Measurements from ENCODE around the gene HOXA11.

The HOXA11 gene

DNA sequence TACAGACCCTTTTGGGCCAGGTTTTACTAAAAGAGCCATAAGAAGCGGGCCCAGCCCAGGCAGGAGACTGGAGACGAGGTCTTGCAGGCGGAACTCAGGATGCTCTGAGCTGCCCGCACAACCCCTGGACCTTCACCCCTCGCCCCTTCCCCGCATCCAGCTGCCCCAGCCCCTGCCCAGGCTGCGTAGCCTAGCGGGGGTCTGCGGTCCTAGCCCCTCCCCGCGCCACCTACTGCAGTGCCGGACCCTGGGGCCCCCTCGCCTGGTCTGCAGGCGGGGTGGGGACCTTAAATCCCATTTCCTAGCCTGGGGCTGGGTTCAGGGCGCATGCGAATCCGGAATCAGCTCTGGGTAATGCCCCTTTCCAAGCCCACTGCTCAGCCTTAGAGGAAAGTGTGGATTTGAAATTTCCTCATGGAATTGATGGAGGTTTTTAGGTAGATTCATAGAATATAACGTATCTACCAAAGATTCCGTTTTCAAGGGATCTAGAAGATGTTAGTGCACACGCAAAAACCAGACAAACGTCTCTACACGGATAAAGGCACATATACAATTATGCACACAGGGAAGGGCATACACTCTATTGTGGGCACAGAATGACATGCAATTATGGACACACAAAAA, 32.1 kb downstream of the HOXA11 start:
- Mint-ChIP-seq H3K4me3 (no peak overlapping the region), H3K9me3 (peaks cover 1% of the 10 kb centered on the region), H3K4me1 (peaks cover 27% of the 10 kb centered on the region), H3K27ac (peak overlapping the region; percentile 52), H3K27me3 (peaks cover 100% of the 10 kb centered on the region), H3K36me3 (peaks cover 1% of the 10 kb centered on the region)
- CTCF ChIA-PET: interaction anchor here (1.0 kb wide), 1 partner anchor 56 kb away, joined by 4 read pairs; no protein-coding TSS in a partner anchor
- DNase-seq: no peak

DNA sequence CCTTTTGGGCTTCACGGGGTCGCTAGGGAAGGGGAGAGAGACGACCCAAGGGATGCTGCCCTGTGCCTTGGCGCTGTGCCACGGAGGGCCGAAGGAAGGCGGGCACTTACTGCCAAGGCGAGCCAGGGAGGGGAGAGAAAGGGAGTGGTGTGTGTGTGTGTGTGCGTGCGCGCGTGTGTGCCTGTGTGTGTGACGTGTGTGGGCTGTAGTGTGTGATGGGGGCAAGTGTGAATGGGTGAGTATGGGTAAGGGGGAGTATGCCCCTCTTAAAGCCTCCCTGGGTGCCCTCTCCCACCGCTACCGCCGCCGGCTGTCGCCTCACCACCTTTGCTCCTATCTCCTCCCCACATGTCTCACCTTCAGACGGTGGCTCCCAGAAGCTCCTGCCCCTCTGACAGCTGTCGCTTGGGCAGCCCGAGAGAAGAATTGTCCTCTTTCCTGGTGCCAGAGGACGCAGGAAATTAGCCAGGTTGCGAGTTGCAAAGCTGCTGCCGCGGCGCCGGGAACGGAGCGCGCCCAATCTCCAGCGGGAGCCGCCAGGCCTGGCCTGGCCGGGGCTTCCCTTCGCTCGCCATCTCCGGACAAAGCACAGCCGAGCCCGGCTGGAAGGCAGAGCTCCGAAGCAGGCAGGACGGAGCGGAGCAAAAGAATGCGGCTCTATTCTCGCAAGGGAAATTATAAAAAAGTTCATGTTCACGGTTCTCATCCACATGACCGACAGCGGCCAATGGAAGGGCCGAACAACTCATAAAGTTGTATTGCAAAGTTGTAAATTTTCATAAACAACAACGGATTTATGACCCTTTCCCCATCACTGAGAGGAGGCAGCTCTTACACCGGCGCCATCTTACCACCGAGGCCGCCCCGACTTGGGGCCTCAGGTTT, 32.9 kb downstream of the HOXA11 start, which contains the start of gene HOXA3:
Gene HOXA3, minus strand, starts transcription at position 653 of the 885 bp plus-strand sequence. CDS start 41,943 bp downstream, outside the sequence.
- peaks cover 1% of the 10 kb centered on the region for H3K36me3 Mint-ChIP-seq
- peaks cover 100% of the 10 kb centered on the region for H3K27me3 Mint-ChIP-seq
- H3K9me3 Mint-ChIP-seq: peaks cover 1% of the 10 kb centered on the region
- peak within 1 kb of the TSS; percentile 71 for H3K27ac Mint-ChIP-seq
- H3K4me3 Mint-ChIP-seq: peak within 1 kb of the TSS; percentile 54
- DNase-seq: no peak
- CTCF ChIA-PET: interaction anchor here (1.0 to 1.7 kb wide), 2 partner anchors 55 to 56 kb away, joined by 4 to 6 read pairs; partner anchors contain the start of gene HOXA1
- H3K4me1 Mint-ChIP-seq: peaks cover 27% of the 10 kb centered on the region

DNA sequence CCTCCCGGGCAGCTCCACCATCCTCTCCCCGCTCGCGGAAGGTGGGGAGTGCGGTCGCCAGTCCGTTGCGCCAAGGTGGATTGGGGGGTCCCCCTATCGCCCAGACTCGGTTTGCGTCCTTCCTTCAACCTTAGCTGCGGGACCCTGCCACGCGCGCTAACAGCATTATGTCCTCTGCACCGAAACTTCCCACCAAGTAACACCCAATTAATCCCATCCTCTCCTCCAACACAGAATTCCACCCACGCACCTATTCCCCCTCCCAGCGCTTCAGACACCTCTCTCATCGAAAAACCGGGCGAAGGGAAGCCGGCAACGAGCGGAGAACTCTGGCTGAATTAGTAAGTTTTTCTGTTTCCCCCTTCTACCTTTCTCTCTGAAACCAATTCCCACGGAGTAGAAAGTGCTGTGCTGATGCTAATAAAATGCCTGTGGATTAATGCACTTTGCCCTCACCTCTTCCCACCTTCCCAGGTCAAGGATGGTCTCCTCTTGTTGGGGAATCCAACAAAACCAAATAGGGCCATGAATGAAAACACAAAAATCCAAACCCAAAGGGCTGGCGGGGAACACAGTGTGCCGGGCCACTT, 33.6 kb downstream of the HOXA11 start:
- DNase-seq: no peak
- Mint-ChIP-seq H3K9me3 (peaks cover 1% of the 10 kb centered on the region), H3K36me3 (peaks cover 1% of the 10 kb centered on the region), H3K27ac (peak overlapping the region; percentile 71), H3K4me3 (peak overlapping the region; percentile 54), H3K4me1 (peaks cover 27% of the 10 kb centered on the region), H3K27me3 (peaks cover 100% of the 10 kb centered on the region)
- CTCF ChIA-PET: interaction anchor here (0.8 to 2.0 kb wide), 6 partner anchors 10 to 89 kb away, joined by 3 to 15 read pairs (median 4); partner anchors contain the start of gene HOXA1

DNA sequence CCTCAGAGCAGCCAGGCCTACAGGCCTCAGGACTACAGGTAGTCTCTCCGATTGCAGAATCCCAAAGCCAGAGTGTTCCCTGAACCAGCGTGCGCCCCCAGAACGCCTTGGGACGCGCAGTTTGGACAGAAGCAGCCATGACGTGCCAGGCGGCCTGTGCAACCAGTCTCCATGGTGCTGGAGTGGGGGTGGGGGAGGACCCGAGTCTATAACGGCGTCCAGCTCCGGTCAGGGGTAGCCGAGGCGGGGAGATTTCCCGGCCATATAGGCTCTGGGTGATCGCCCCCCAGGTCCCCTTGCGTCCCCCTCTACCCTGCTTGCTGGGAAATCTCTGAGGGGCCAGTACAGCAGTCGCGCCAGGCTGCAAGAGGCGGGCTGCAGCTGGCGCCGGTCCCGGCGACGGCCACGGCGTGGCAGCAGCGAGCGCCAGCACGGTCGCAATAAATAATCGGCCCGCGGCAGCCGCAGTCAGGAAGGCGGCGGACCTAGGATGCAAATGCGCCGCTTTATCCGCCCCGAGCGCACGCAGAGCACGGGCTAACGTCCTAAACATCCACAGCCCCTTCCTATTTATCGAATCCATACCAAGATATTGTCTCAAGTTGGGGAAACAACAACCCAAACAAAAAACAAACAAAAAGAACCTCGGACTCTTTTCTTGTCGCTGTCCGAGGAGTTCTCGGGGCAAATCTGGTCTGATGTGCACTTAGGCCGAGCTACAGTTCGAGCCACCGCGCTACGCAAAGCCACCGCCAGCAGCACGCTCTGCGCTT, 34.3 kb downstream of the HOXA11 start:
- H3K9me3 Mint-ChIP-seq: peaks cover 1% of the 10 kb centered on the region
- peak overlapping the region; percentile 54 for H3K4me3 Mint-ChIP-seq
- DNase-seq: peak; percentile 63
- CTCF ChIA-PET: interaction anchor here (0.8 to 2.0 kb wide), 8 partner anchors 11 to 470 kb away, joined by 3 to 15 read pairs (median 4); partner anchors contain the start of gene HOXA1
- peaks cover 27% of the 10 kb centered on the region for H3K4me1 Mint-ChIP-seq
- H3K27ac Mint-ChIP-seq: no peak overlapping the region
- peaks cover 100% of the 10 kb centered on the region for H3K27me3 Mint-ChIP-seq
- H3K36me3 Mint-ChIP-seq: peaks cover 1% of the 10 kb centered on the region

DNA sequence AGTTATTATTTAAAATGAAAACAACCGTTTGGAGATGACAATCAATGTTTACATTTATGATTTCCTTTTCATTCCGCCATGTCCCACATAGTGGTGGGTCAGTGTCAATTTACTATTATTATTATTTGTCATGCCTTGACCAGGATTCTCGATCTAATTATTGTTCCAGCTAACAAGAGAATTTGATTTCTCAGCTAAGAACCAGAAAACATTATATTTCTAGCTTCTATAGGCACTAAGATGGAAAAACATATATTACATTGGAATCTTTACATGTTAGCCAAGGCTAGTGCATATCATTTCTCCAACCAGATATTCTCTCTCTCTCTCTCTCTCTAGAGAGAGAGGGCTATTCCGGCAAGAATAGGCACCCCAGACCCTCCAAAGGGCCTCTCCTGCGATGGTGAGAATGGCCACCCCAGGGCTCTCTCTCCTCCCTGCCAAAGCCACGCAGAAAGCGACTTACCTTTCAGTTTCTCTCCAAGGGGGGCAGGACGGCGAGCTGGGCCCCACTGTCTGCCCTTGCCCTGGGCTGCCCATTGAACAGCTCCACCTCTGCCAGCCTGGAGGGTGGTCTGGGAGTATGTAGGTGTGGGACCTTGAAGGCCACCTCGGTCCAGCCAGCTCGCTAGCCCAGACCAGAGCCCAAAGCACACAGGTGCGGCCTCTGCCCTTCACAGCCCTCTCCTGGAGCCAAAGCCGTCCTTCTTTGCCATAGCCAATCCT, 35.0 kb downstream of the HOXA11 start:
- H3K27ac Mint-ChIP-seq: no peak overlapping the region
- peak overlapping the region; percentile 23 for H3K4me3 Mint-ChIP-seq
- no peaks in the 10 kb centered on the region for H3K9me3 Mint-ChIP-seq
- DNase-seq: no peak
- H3K4me1 Mint-ChIP-seq: peaks cover 23% of the 10 kb centered on the region
- CTCF ChIA-PET: interaction anchor here (0.9 to 2.0 kb wide), 13 partner anchors 12 to 469 kb away, joined by 3 to 15 read pairs (median 4); partner anchors contain the start of gene HOXA1
- H3K36me3 Mint-ChIP-seq: peaks cover 1% of the 10 kb centered on the region
- peaks cover 100% of the 10 kb centered on the region for H3K27me3 Mint-ChIP-seq

DNA sequence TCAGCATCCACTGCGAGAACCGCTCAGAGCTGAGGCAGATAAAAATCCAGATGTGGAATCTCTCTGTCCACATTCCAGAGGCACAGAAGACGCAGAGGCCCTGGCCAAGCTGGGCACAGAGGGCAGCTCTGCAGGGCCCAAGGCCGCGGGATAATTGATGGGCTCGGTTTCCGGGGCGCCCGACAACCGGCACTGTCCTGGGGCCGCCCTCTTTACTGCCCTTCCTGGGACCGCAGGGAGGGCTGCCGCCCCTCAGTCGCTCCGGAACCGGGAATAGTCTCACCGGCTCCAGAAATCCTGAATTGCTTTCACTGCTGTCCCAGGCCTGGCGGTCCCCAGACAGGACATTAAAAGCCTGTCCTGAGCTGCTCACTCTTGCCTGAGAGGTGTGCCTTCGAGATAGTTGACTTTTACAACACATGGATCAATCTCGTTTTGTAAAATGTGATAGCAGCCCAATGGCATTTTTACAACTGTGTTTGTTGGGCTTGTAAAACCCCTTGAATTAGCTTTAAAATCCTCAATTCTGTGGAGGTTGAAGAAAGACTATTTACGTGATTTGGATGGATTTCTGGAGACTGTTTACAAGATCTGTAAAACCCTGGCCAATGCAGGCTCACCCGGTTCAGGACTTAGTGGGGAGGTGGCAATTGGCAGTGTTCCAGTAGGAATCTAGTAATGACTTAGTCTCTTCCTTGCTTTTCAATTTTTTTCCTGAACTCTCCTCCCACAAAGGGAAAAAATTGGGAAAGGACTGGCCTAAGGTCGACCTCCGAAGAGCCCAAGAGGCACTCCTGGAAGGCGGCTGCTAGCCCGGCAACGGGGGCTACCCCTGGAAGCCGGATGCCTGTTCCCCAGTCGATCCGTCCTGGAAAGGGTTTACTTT, 36.0 kb downstream of the HOXA11 start:
- H3K27ac Mint-ChIP-seq: no peak overlapping the region
- no peaks in the 10 kb centered on the region for H3K9me3 Mint-ChIP-seq
- peaks cover 20% of the 10 kb centered on the region for H3K4me1 Mint-ChIP-seq
- no peak for DNase-seq
- no peak overlapping the region for H3K4me3 Mint-ChIP-seq
- CTCF ChIA-PET: interaction anchor here (0.6 to 2.1 kb wide), 11 partner anchors 12 to 462 kb away, joined by 3 to 8 read pairs (median 4); no protein-coding TSS in a partner anchor
- peaks cover 98% of the 10 kb centered on the region for H3K27me3 Mint-ChIP-seq
- no peaks in the 10 kb centered on the region for H3K36me3 Mint-ChIP-seq

DNA sequence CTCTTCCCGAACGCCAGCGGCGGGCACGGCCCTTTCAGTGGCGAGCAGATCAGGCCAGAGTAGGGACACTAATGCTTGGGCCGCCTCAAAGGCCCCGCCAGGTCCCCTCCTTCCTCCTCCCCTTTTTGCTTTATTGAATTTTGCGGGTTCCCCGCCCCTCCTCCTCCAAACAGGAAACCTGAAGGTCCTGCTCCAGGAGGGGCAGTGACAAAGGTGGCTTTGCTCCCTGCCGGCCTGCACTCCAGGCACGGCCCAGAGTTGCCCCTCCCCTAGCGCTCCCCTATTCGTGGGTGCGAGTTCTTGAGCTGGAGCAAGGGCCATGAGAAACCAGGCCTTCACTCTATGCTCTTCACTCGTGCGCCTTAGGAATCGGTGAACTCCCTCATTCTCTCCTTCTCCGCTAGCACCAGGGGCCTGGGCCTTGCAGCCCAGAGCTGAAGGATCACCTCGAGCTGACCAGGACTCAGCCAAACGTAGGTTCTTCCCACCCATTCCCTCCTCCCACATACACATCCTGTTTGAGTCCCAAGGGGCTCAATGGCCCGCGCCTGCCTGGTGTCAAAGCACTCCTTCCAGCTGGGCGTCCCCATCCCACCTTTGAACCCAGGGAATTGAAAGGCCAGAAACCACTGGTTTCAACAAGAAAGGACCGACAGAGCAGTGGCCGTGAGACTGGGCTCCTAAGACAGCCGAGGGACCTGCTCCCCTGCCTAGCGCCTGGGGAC, 36.8 kb downstream of the HOXA11 start:
- CTCF ChIA-PET: interaction anchor here (0.7 to 2.1 kb wide), 4 partner anchors 13 to 48 kb away, joined by 3 to 8 read pairs (median 4); no protein-coding TSS in a partner anchor
- no peak overlapping the region for H3K4me3 Mint-ChIP-seq
- H3K27ac Mint-ChIP-seq: no peak overlapping the region
- no peaks in the 10 kb centered on the region for H3K36me3 Mint-ChIP-seq
- H3K4me1 Mint-ChIP-seq: peaks cover 20% of the 10 kb centered on the region
- peaks cover 92% of the 10 kb centered on the region for H3K27me3 Mint-ChIP-seq
- H3K9me3 Mint-ChIP-seq: no peaks in the 10 kb centered on the region
- no peak for DNase-seq

DNA sequence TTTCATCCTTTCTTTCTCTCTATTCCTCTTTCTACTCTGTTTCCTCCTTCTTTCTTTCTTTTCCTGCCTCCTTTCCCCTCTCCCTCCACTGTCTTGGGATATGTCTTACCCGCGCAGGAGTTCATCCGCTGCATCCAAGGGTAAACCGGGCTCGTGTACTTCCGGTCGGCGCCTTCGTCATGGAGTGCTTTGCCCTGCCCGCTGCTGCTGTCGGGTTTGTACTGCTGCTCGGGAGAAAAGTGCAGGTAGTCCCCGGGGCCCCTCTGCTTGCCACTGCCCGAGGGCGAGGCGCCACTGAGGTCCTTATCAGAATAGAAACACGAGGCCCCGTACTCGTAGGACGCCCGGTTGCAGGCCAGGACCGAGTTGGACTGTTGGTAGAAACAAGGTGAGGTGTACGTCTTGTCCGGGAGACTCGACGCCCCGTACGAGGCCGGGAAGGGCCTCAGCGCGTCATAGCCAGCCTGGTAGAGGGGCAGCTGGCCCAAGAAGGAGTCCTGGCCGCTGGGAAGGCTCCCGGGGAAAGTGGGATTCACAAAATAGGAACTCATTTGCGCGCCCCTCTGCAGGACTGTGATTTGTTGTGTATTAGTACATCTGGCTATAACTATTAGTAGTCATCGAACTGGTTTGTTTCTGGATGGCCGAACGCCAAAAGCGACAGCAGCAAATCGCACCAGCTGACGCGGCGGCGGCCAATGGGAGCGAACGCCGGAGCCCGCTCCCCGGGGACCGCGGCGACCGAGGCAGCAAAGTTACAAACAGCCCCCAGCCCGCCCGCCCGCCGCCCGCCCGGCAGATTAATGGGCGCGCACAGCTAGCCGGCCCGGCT, 37.6 kb downstream of the HOXA11 start, which contains the start of gene HOXA6:
Gene HOXA6, minus strand, starts transcription at position 576 of the 832 bp plus-strand sequence. Its CDS starts 25 bp downstream, at position 551.
- Mint-ChIP-seq H3K4me3 (no peak within 1 kb of the TSS), H3K36me3 (no peaks in the 10 kb centered on the region), H3K27ac (no peak within 1 kb of the TSS), H3K27me3 (peaks cover 92% of the 10 kb centered on the region), H3K9me3 (no peaks in the 10 kb centered on the region), H3K4me1 (peaks cover 20% of the 10 kb centered on the region)
- DNase-seq: no peak
- CTCF ChIA-PET: interaction anchor here (2.1 kb wide), 1 partner anchor 21 kb away, joined by 8 read pairs; no protein-coding TSS in a partner anchor

DNA sequence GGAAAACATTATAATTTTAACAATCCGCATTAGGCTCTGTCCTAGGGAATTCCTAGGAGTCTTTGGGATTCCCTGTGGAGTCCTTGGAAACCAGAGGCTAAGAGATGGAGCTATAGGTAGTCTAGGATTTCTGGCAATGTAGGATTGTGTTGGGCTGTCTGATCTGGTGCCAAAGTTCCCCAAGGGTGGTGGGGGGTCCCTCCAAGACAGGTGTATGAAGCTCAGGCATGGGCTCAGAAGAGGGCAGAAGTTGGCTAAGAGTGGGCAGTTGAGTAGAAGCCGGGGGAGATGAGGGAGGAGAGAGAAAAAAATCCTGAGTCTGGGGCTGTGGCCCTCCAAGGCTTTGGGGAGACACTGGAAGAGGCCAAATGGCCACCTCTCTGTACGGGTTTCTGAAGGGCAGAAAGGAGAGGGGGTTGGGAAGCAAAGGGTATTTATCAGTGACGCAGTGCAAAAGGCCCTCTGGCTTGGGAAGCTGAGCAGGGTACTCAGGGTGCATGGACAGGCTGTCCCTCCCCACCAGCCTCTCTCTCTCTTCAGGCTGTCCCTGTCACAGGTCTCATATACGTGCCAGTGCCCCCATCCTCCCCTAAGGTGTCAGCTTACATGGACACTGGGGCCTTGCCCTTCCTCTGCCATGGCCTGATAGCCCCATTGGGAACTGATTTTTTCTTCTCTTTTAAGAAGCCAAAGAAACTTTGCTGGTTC, 38.4 kb downstream of the HOXA11 start:
- H3K36me3 Mint-ChIP-seq: no peaks in the 10 kb centered on the region
- H3K4me3 Mint-ChIP-seq: no peak overlapping the region
- H3K9me3 Mint-ChIP-seq: no peaks in the 10 kb centered on the region
- peaks cover 16% of the 10 kb centered on the region for H3K4me1 Mint-ChIP-seq
- no peak overlapping the region for H3K27ac Mint-ChIP-seq
- CTCF ChIA-PET: no interaction called here
- DNase-seq: no peak
- peaks cover 92% of the 10 kb centered on the region for H3K27me3 Mint-ChIP-seq

DNA sequence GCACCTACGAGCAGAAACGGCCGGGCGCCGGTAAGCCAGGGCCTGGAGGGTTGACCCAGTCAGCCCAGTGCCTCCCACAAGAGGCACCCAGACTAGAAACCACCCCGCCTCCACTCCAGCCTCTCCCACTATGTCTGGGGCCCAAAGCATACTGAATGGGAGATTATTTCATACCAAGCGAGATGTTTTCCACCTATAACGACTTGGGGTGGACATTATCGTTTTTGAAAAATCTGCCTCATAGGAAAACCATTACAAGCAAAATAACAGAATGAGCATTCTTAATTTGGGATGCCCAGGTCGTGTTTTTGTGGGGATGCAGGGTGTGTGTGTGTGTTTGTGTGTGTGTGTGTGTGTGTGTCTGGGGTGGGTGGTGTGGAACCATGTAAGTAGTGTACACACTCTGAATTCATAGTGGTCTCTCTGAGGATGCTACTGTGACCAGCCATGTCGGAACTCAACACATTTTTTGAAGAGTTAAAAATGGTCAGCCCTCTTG, 39.1 kb downstream of the HOXA11 start:
- peaks cover 9% of the 10 kb centered on the region for H3K4me1 Mint-ChIP-seq
- H3K36me3 Mint-ChIP-seq: no peaks in the 10 kb centered on the region
- DNase-seq: no peak
- H3K9me3 Mint-ChIP-seq: no peaks in the 10 kb centered on the region
- H3K4me3 Mint-ChIP-seq: no peak overlapping the region
- CTCF ChIA-PET: no interaction called here
- H3K27ac Mint-ChIP-seq: no peak overlapping the region
- H3K27me3 Mint-ChIP-seq: peaks cover 85% of the 10 kb centered on the region

Measured in activated naive CD4-positive, alpha-beta T cell treated with anti-CD3 and anti-CD28 coated beads, Interleukin-2, amount 10 ng/mL, durations not matched to agents 7 days and 5 days (primary cell).